22Rv1 (cell line): ENCODE results near the gene AP3S2.

ENCODE experiments used
- ZFX ChIP-seq: fragments of 450-650 bp; IDR thresholded peaks from 2 replicates; pipeline ENCODE4 v1.6.1; 2017; ENCODE audit warnings: antibody characterized with exemption, borderline replicate concordance
- TF ChIP-seq, protein P1 (sequence below): fragments of 450-650 bp; IDR thresholded peaks from 2 replicates; pipeline ENCODE4 v1.5.1; 2017; ENCODE audit warnings: mild to moderate bottlenecking

DNA sequence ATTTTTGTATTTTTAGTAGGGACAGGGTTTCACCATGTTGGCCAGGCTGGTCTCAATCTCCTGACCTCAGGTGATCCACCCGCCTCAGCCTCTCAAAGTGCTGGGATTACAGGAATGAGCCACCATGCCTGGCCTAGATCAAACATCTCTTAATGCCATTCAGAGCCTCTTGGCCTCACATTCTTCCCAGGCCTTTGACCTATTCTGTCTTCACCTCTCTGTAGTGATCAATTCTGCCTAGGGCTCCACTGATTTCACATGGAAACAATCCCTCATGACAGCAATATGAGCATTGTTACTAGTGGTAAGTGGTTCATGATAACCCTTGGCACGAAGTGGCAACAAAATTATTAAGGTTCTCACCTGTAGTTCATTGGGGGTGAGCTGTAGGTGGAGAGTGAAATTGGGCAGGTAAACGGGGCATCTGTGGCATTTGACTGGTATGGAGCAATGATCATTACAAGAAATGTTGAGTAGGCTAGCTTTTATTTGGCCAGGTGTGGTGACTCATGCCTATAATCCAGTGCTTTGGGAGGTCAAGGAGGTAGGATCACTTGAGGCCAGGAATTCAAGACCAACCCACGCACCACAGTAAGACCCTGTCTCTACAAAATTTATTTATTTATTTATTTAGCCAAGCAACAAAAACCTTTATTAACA is 23.8 kb upstream of the AP3S2 start:
- TF ChIP-seq, protein P1, sequence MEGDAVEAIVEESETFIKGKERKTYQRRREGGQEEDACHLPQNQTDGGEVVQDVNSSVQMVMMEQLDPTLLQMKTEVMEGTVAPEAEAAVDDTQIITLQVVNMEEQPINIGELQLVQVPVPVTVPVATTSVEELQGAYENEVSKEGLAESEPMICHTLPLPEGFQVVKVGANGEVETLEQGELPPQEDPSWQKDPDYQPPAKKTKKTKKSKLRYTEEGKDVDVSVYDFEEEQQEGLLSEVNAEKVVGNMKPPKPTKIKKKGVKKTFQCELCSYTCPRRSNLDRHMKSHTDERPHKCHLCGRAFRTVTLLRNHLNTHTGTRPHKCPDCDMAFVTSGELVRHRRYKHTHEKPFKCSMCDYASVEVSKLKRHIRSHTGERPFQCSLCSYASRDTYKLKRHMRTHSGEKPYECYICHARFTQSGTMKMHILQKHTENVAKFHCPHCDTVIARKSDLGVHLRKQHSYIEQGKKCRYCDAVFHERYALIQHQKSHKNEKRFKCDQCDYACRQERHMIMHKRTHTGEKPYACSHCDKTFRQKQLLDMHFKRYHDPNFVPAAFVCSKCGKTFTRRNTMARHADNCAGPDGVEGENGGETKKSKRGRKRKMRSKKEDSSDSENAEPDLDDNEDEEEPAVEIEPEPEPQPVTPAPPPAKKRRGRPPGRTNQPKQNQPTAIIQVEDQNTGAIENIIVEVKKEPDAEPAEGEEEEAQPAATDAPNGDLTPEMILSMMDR, result no peak
- TF ChIP-seq ZFX, result no peak
